ENCODE data around the gene CACNG5.

GRCh38 chr17:66837885-66838665 lies 3.2 kb downstream of the CACNG5 start:
- no peak for TF ChIP-seq EZH2 (IDR thresholded peaks at IDR 0.05; ENCODE audit: borderline replicate concordance, low read depth, low read length, severe bottlenecking)
- no peak for TF ChIP-seq CTCF (IDR thresholded peaks at IDR 0.05; ENCODE audit: borderline replicate concordance, extremely low read depth, low read length, poor library complexity, severe bottlenecking)
